T-helper 2 cell (primary cell): Measurements from ENCODE around the gene APOF.
"Not testable (repeated sequence)": the region's sequence is repeated elsewhere in the genome, so short reads cannot be mapped to it uniquely, and the experiment has no call there.

Experiments used
- DNase-seq, 5 experiments: peaks; one replicate each; pipeline versions ENCODE4 v3.0.0 to v3.0.0-alpha.2; 2012 to 2022
- total RNA-seq, 2 donors: gene quantifications; one replicate each; lab custom pipeline; 2026; lab: John Stamatoyannopoulos, UW

The APOF gene
- total RNA-seq: 0 to 0.13 reads per million in 2 donors

- DNase-seq: no peak
Observed at GRCh38 chr12:56362130-56363059, at the start of gene APOF. TSS of gene APOF (minus strand) at chr12:56362857. CDS start at chr12:56362745, 112 bp downstream.

- no peak for DNase-seq
Observed at GRCh38 chr12:56411781-56412639, 49.4 kb upstream of the APOF start.

GRCh38 chr12:56410768-56411167 is 48.1 kb upstream of the APOF start:
- no peak for DNase-seq

DNA sequence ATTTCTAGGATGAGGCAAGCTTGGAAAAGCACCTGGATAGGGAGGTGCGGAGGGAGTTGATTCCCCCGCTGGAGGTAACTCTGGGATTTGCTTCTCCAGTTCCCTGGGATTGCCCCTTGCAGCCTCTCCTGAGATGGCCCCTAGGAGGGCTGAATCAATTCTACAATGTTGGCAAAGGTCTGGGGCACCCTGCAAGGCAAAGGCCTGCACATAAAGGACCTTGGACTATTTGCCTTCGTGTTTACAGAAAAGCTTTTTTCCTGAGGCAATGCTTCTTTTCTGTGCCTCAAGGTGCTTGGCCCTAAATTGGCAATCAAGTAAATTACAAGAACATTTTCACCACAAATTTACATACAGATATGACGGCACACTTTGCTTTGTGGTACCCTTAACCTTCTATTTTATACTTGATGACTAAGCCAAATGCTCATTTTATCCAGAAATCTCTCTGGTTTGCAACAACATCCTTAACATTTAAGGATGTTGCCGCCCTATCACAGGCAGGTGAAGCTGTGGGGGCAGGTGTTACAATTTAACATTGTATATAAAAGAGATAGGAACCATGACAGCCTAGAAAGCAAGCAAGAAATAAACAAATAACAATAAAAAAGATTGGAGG is 46.3 kb upstream of the APOF start:
- peak in 1 of 5 experiments; percentile 17 for DNase-seq

GRCh38 chr12:56404227-56404626 is 41.6 kb upstream of the APOF start:
- DNase-seq: not testable (repeated sequence)

DNA sequence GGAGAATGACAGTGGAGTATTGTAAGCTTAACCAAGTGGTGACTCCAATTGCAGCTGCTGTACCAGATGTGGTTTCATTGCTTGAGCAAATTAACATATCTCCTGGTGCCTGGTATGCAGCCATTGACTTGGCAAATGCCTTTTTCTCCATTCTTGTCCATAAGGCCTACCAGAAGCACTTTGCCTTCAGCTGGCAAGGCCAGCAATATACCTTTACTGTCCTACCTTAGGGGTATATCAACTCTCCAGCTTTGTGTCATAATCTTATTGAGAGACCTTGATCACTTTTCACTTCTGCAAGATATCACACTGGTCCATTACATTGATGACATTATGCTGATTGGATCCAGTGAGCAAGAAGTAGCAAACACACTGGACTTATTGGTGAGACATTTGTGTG is 39.0 kb upstream of the APOF start:
- DNase-seq: not testable (repeated sequence)

DNA sequence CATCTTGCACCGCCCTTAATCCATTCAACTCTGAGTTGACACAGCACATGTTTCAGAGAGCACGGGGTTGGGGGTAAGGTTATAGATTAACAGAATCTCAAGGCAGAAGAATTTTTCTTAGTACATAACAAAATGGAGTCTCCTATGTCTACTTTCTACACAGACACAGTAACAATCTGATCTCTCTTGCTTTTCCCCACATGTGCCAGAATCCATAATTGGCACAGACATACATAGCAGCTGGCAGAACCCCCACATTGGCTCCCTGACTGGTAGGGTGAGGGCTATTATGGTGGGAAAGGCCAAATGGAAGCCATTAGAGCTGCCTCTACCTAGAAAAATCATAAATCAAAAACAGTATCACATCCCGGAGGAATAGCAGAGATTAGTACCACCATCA is 38.5 kb upstream of the APOF start:
- not testable (repeated sequence) for DNase-seq

DNA sequence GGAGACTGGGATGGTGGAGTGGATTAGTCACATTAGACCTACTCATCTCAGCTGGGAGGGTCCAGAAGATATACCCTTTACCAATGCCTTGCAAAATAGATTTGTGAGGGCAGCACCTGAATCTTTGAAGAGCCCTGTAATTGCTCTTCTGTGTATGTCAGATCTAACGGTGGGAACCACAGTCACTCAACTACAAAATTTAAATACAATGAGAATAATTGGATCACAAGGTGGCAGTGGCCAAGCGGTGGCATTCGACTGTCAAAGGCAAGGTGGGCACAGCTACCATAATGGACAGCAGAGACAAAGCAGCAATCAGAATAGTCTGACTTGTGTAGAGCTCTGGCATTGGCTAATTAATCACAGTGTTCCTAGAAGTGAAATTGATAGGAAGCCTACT is 36.8 kb upstream of the APOF start:
- DNase-seq: not testable (repeated sequence)

GRCh38 chr12:56398324-56398723 is 35.7 kb upstream of the APOF start:
- DNase-seq: no peak

GRCh38 chr12:56392331-56392730 is 29.7 kb upstream of the APOF start:
- no peak for DNase-seq

DNA sequence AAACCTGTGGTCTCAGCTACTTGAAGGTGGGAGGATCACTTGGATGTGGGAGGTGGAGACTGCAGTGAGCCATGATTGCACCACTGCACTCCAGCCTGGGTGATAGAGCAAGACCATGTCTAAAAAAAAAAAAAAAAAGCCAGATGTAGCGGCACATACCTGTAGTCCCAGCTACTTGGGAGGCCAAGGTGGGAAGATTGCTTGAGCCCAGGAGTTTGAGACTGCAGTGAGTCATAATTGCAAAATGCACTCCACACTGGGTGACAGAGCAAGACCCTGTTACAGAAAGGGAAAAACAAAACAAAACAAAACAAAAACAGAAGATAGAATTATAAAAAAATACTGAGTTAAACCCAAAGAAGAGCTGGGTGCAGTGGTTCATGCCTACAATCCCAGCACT is 29.1 kb upstream of the APOF start:
- DNase-seq: no peak

GRCh38 chr12:56389412-56389811 is 26.8 kb upstream of the APOF start:
- DNase-seq: no peak

DNA sequence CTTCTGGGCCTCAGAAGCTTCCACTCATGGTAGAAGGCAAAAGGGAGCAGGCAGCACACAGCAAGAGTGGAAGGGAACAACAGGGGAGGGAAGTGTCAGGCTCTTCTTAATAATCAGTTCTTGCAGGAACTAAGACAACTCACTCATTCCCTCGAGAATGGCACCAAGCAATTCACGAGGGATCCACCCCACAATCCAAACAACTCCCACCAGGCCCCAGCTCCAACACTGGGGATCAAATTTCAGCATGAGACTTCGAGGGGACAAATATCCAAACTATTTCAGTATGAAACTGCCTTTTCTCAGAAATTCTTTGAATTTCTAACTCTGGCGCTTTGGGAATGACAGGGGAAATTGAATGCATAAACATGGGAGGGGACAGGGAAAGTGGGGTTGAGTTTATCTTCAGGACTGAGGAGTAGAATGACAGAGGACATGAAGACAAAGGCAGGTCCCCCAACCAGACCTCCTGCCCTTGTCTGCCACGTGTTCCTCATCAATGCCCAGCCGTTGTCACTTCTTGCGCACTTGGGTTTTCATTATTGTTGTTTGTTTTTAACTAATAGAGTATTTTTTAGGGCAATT is 24.6 kb upstream of the APOF start:
- DNase-seq: no peak

DNA sequence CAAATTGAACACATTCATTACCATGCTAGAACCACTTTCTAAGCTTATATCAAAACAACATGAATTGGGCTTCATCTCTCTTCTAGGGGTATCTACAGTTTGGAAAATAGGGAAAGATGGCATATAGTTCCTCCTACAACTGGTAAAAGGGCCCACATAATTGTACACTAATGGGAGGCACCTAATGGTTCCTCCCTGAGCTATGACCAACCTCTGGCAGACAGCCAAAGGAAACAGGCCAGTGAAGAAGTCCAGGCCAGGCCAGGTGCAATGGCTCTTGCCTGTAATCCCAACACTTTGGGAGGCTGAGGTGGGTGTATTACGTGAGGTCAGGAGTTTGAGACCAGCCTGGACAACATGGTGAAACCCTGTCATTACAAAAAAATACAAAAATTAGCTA is 23.2 kb upstream of the APOF start:
- no peak for DNase-seq

DNA sequence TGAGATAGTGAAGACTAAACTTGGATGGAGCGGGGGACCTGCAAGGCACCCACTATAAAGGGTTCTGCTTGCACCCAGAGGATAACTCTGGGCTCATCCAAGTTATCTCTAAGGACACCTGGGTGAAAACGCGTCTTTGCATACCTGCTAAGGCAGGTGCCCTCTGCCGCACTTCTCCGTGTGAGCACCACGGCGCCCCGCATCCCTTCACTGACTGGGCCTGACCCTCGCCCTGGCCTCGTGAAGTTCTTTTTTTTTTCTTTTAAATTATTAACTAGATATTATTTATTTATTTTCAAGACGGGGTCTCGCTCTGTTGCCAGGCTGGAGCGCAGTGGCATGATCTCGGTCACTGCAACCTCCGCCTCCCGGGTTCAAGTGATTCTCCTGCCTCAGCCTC is 20.0 kb upstream of the APOF start:
- no peak for DNase-seq

GRCh38 chr12:56377989-56378316 is 15.3 kb upstream of the APOF start:
- no peak for DNase-seq

GRCh38 chr12:56377310-56377988 is 14.8 kb upstream of the APOF start:
- no peak for DNase-seq

GRCh38 chr12:56375598-56376434 is 13.2 kb upstream of the APOF start:
- DNase-seq: no peak

DNA sequence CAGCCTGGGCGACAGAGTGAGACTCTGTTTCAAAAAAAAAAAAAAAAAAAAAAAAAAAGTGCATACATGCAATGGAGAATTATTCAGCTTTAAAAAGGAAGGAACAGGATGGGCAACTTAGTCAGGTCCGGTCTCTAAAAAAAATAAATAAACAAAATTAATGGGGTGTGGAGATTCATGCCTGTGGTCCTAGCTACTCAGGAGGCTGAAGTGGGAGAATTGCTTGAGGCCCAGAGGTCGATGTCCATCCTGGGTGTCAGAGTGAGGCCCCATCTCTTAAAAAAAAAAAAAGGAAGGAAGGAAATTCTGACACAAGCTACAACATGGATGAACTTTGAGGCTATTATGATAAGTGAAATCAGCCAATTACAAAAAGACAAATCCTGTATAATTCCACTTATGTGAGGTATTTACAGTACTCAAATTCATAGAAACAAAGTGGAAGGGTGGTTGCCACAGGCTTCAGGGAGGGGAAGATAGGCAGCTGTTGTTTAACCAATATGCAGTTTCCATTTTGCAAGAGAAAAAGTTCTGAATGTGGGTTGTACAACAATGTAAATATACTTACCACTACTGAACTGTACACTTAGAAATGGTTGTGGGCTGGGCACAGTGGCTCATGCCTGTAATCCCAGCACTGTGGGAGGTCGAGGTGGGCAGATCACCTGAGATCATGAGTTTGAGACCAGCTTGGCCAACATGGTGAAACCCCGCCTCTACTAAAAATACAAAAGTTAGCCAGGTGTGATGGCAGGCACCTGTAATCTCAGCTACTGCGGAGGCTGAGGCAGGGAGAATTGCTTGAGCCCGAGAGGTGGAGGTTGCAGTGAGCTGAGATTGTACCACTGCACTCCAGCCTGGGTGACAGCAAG is 12.3 kb upstream of the APOF start:
- DNase-seq: no peak

DNA sequence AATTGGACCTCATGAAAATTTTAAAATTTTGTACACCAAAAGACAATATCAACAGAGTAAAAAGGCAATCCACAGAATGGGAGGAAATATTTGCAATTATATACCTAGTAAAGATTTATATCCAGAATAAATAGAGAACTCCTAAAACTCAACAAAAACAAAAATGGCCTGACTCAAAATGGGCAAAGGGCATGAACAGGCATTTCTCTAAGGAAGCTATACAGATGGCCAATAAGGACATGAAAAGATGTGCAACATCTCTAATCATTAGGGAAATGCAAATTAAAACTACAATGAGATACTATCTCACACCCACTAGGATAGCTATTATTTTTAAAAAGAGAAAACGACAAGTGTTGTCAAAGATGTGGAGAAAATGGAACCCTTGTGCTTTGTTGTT is 10.9 kb upstream of the APOF start:
- DNase-seq: no peak
